Neural cell (in vitro differentiated cells): Measurements from ENCODE around the gene KRTAP10-2. TPM values are rescaled to one million over a fixed set of nuclear protein-coding genes. Genes with fewer than 3 reads are reported as not detected.
"Not testable (repeated sequence)": the region's sequence is repeated elsewhere in the genome, so short reads cannot be mapped to it uniquely, and the experiment has no call there.

Experiments used
- H2AFZ ChIP-seq: fragments of 200-600, 300-800 bp; sonication (generic), shearing (Covaris generic); 2 replicates; pipeline ENCODE4 v1.6.0; 2014; ENCODE audit warnings: low read depth, mild to moderate bottlenecking, antibody characterized with exemption, low read length, moderate library complexity
- H3F3A ChIP-seq: fragments of 200-600 bp; shearing (Covaris generic); 2 replicates; pipeline ENCODE4 v1.6.1; 2016; ENCODE audit warnings: mild to moderate bottlenecking, moderate library complexity, mixed read lengths, antibody characterized with exemption, low read length; ENCODE audit not compliant: insufficient read depth, poor library complexity, severe bottlenecking
- H3K27ac ChIP-seq: fragments of 200-600, 300-800 bp; sonication (generic), shearing (Covaris generic); 2 replicates; pipeline ENCODE4 v1.5.1; 2014; ENCODE audit warnings: mild to moderate bottlenecking, low read length, moderate library complexity
- H3K27me3 ChIP-seq: fragments of 300-800, 200-600 bp; sonication (generic), shearing (Covaris generic); 2 replicates; pipeline ENCODE4 v1.6.0; 2014; ENCODE audit warnings: mild to moderate bottlenecking, low read depth, low read length, moderate library complexity; ENCODE audit not compliant: insufficient read depth
- H3K36me3 ChIP-seq: fragments of 300-800, 200-600 bp; sonication (generic), shearing (Covaris generic); 2 replicates; pipeline ENCODE4 v1.5.1; 2014; ENCODE audit warnings: mild to moderate bottlenecking, antibody characterized with exemption, low read length, moderate library complexity; ENCODE audit not compliant: insufficient read depth
- H3K4me2 ChIP-seq: fragments of 300-800, 200-600 bp; sonication (generic), shearing (Covaris generic); 2 replicates; pipeline ENCODE4 v1.6.0; 2014; ENCODE audit warnings: mild to moderate bottlenecking, low read length
- H3K4me3 ChIP-seq: fragments of 300-800, 200-600 bp; sonication (generic), shearing (Covaris generic); 2 replicates; pipeline ENCODE4 v1.5.1; 2014; ENCODE audit warnings: mild to moderate bottlenecking, low read length, moderate library complexity
- H3K79me2 ChIP-seq: fragments of 200-600 bp; shearing (Covaris generic); replicated peaks from 2 replicates; pipeline ENCODE4 v1.6.0; 2014; ENCODE audit warnings: mild to moderate bottlenecking, low read length, moderate library complexity; ENCODE audit not compliant: insufficient read depth
- H3K9ac ChIP-seq: fragments of 300-800, 200-600 bp; sonication (generic), shearing (Covaris generic); 2 replicates; pipeline ENCODE4 v1.6.1; 2016; ENCODE audit warnings: mild to moderate bottlenecking, low read length, mixed read lengths
- H3K9me2 ChIP-seq: fragments of 200-600 bp; shearing (Covaris generic); 2 replicates; pipeline ENCODE4 v1.6.1; 2016; ENCODE audit warnings: mild to moderate bottlenecking, low read length, mixed read lengths; ENCODE audit not compliant: insufficient read depth
- H3K9me3 ChIP-seq: fragments of 200-600, 300-800 bp; sonication (generic), shearing (Covaris generic); 2 replicates; pipeline ENCODE4 v1.6.1; 2016; ENCODE audit warnings: mild to moderate bottlenecking, mixed run types, low read length, moderate library complexity, mixed read lengths
- H4K20me1 ChIP-seq: fragments of 200-600 bp; shearing (Covaris generic); 2 replicates; pipeline ENCODE4 v1.6.1; 2016; ENCODE audit warnings: mild to moderate bottlenecking, mixed run types; ENCODE audit not compliant: insufficient read depth
- EP300 ChIP-seq: fragments of 450-650 bp; conservative IDR thresholded peaks from 2 replicates; pipeline ENCODE4 v1.6.1; 2014; ENCODE audit warnings: antibody characterized with exemption, mild to moderate bottlenecking, moderate library complexity; ENCODE audit not compliant: poor library complexity, severe bottlenecking
- EZH2 ChIP-seq: fragments of 200-600, 300-800 bp; shearing (Covaris generic), sonication (generic); IDR thresholded peaks from 2 replicates; pipeline ENCODE4 v1.6.1; 2014; ENCODE audit warnings: antibody characterized with exemption, low read length, borderline replicate concordance, mild to moderate bottlenecking; ENCODE audit not compliant: insufficient read depth, poor library complexity, severe bottlenecking
- MXI1 ChIP-seq: fragments of 450-650 bp; conservative IDR thresholded peaks from 2 replicates; pipeline ENCODE4 v1.6.1; 2014; ENCODE audit warnings: antibody characterized with exemption, mild to moderate bottlenecking; ENCODE audit not compliant: poor library complexity, severe bottlenecking
- POLR2AphosphoS5 ChIP-seq: IDR thresholded peaks from 2 replicates; pipeline ENCODE4 v1.6.1; 2012
- SMC3 ChIP-seq: fragments of 450-650 bp; conservative IDR thresholded peaks from 2 replicates; pipeline ENCODE4 v1.6.1; 2014; ENCODE audit warnings: antibody characterized with exemption, mild to moderate bottlenecking, moderate library complexity; ENCODE audit not compliant: poor library complexity
- TAF1 ChIP-seq: IDR thresholded peaks from 2 replicates; pipeline ENCODE4 v1.6.1; 2012; ENCODE audit warnings: low read depth
- polyA plus RNA-seq: library from polyadenylated mRNA; depleted of rRNA; stranded (reverse); fragments of >200 nt; gene quantifications from 2 replicates; pipeline ENCODE4 v1.2.3, GENCODE V29; 2014
- TF ChIP-seq, protein P1 (sequence below): fragments of 450-650 bp; IDR thresholded peaks from 2 replicates; pipeline ENCODE4 v1.5.1; 2014; ENCODE audit warnings: antibody characterized with exemption, mild to moderate bottlenecking, moderate library complexity; ENCODE audit not compliant: poor library complexity, severe bottlenecking
- TF ChIP-seq, protein P2 (sequence below): IDR thresholded peaks from 2 replicates; pipeline ENCODE4 v1.6.1; 2012; ENCODE audit warnings: borderline replicate concordance

The KRTAP10-2 gene
- polyA plus RNA-seq, 1 donor from 2014 or later = not detected

DNA sequence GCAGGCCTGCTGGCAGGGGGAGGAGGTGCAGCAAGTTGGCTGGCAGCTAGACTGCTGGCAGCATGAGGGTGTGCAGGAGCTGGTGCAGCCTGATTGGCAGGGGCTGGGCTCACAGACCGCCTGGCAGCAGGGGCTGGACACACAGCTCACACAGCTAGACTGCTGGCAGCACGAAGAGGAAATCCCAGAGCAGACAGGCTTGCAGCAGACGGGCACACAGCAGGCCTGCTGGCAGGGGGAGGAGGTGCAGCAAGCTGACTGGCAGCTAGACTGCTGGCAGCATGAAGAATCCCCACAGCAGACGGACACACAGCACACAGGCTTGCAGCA is 40.5 kb upstream of the KRTAP10-2 start:
- H3K27me3 ChIP-seq, H3K4me3 ChIP-seq, H3K9me2 ChIP-seq, H3K36me3 ChIP-seq, H2AFZ ChIP-seq, H3K9me3 ChIP-seq, H3F3A ChIP-seq, H3K9ac ChIP-seq, H4K20me1 ChIP-seq, H3K27ac ChIP-seq, H3K4me2 ChIP-seq, H3K79me2 ChIP-seq: not testable (repeated sequence)

DNA sequence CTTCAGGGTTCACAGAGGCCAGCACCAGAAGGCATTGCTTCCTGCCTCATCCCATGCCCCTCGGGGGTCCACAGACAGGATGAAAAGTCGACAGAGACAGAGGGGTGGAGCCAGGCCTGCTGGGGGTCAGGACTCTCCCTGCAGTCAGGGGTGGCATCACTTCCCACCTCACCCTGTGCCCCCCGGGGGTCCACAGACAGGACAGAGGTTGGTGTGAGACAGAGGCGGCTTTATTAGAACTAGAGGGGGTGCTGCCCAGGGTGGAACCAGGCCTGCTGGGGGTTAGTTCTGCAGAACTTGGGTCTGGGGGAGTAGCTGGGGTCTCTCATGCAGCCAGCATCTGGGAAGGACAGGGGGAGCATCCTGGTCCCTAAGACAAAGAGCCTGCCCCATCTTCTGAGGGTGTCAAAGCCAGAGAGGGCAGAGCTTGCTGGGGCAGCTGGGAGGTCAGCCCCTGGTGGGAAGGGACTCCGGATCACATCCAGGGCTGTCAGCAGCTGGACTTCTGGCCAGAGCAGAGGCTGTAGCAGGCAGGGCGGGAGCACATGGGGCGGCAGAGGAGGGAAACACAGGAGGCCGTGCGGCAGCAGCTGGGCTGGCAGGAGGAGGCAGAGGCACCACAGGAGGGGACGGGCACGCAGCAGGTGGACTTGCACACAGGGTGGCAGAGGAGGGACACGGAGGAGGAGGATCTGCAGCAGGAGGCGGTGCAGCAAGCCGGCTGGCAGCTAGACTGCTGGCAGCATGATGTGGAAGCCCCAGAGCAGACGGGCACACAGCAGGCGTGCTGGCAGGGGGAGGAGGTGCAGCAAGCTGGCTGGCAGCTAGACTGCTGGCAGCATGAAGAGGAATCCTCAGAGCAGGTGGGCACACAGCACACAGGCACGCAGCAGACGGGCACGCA is 39.8 kb upstream of the KRTAP10-2 start:
- not testable (repeated sequence) for H2AFZ ChIP-seq, H3F3A ChIP-seq, H3K36me3 ChIP-seq

GRCh38 chr21:44590311-44590721 is 39.0 kb upstream of the KRTAP10-2 start:
- no peak overlapping the region for H3K4me3 ChIP-seq
- H3K9me2 ChIP-seq = no peaks in the 10 kb centered on the region
- H3K27me3 ChIP-seq = no peaks in the 10 kb centered on the region
- no peak overlapping the region for H3K9ac ChIP-seq
- H3K36me3 ChIP-seq = no peaks in the 10 kb centered on the region
- no peak overlapping the region for H3K4me2 ChIP-seq
- no peaks in the 10 kb centered on the region for H3K9me3 ChIP-seq
- H2AFZ ChIP-seq = no peak overlapping the region
- TF ChIP-seq, protein P1, sequence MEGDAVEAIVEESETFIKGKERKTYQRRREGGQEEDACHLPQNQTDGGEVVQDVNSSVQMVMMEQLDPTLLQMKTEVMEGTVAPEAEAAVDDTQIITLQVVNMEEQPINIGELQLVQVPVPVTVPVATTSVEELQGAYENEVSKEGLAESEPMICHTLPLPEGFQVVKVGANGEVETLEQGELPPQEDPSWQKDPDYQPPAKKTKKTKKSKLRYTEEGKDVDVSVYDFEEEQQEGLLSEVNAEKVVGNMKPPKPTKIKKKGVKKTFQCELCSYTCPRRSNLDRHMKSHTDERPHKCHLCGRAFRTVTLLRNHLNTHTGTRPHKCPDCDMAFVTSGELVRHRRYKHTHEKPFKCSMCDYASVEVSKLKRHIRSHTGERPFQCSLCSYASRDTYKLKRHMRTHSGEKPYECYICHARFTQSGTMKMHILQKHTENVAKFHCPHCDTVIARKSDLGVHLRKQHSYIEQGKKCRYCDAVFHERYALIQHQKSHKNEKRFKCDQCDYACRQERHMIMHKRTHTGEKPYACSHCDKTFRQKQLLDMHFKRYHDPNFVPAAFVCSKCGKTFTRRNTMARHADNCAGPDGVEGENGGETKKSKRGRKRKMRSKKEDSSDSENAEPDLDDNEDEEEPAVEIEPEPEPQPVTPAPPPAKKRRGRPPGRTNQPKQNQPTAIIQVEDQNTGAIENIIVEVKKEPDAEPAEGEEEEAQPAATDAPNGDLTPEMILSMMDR = no peak
- TF ChIP-seq TAF1 (no peak), MXI1 (no peak), EP300 (no peak), SMC3 (no peak), EZH2 (no peak), POLR2AphosphoS5 (no peak)
- TF ChIP-seq, protein P2, sequence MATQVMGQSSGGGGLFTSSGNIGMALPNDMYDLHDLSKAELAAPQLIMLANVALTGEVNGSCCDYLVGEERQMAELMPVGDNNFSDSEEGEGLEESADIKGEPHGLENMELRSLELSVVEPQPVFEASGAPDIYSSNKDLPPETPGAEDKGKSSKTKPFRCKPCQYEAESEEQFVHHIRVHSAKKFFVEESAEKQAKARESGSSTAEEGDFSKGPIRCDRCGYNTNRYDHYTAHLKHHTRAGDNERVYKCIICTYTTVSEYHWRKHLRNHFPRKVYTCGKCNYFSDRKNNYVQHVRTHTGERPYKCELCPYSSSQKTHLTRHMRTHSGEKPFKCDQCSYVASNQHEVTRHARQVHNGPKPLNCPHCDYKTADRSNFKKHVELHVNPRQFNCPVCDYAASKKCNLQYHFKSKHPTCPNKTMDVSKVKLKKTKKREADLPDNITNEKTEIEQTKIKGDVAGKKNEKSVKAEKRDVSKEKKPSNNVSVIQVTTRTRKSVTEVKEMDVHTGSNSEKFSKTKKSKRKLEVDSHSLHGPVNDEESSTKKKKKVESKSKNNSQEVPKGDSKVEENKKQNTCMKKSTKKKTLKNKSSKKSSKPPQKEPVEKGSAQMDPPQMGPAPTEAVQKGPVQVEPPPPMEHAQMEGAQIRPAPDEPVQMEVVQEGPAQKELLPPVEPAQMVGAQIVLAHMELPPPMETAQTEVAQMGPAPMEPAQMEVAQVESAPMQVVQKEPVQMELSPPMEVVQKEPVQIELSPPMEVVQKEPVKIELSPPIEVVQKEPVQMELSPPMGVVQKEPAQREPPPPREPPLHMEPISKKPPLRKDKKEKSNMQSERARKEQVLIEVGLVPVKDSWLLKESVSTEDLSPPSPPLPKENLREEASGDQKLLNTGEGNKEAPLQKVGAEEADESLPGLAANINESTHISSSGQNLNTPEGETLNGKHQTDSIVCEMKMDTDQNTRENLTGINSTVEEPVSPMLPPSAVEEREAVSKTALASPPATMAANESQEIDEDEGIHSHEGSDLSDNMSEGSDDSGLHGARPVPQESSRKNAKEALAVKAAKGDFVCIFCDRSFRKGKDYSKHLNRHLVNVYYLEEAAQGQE = no peak
- H4K20me1 ChIP-seq = no peaks in the 10 kb centered on the region
- H3F3A ChIP-seq = no peaks in the 10 kb centered on the region
- no peaks in the 10 kb centered on the region for H3K79me2 ChIP-seq
- no peak overlapping the region for H3K27ac ChIP-seq

More for the DNA sequence above, 39.8 kb upstream of the KRTAP10-2 start:
- H3K27ac ChIP-seq, H3K79me2 ChIP-seq, H4K20me1 ChIP-seq, H3K9me2 ChIP-seq, H3K9me3 ChIP-seq, H3K9ac ChIP-seq, H3K4me3 ChIP-seq, H3K4me2 ChIP-seq, H3K27me3 ChIP-seq: not testable (repeated sequence)
